ENCODE measurements around the gene GRHL1. TPM values are rescaled to one million over a fixed set of nuclear protein-coding genes. Genes with fewer than 3 reads are reported as not detected.
"Not testable (repeated sequence)": the region's sequence is repeated elsewhere in the genome, so short reads cannot be mapped to it uniquely, and the experiment has no call there.

GRHL1 gene, protein sequence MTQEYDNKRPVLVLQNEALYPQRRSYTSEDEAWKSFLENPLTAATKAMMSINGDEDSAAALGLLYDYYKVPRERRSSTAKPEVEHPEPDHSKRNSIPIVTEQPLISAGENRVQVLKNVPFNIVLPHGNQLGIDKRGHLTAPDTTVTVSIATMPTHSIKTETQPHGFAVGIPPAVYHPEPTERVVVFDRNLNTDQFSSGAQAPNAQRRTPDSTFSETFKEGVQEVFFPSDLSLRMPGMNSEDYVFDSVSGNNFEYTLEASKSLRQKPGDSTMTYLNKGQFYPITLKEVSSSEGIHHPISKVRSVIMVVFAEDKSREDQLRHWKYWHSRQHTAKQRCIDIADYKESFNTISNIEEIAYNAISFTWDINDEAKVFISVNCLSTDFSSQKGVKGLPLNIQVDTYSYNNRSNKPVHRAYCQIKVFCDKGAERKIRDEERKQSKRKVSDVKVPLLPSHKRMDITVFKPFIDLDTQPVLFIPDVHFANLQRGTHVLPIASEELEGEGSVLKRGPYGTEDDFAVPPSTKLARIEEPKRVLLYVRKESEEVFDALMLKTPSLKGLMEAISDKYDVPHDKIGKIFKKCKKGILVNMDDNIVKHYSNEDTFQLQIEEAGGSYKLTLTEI
- total RNA-seq (2014; rRNA removed; shearing (Covaris generic)), result 1.9 and 2.1 TPM in 2 replicates
- 2.3 and 3.3 TPM in 2 replicates for polyA plus RNA-seq (2015; cell fraction: cytosol; rRNA removed)
- polyA plus RNA-seq (2015; cell fraction: nucleus; rRNA removed), result 13.3 and 24.3 TPM in 2 replicates

DNA sequence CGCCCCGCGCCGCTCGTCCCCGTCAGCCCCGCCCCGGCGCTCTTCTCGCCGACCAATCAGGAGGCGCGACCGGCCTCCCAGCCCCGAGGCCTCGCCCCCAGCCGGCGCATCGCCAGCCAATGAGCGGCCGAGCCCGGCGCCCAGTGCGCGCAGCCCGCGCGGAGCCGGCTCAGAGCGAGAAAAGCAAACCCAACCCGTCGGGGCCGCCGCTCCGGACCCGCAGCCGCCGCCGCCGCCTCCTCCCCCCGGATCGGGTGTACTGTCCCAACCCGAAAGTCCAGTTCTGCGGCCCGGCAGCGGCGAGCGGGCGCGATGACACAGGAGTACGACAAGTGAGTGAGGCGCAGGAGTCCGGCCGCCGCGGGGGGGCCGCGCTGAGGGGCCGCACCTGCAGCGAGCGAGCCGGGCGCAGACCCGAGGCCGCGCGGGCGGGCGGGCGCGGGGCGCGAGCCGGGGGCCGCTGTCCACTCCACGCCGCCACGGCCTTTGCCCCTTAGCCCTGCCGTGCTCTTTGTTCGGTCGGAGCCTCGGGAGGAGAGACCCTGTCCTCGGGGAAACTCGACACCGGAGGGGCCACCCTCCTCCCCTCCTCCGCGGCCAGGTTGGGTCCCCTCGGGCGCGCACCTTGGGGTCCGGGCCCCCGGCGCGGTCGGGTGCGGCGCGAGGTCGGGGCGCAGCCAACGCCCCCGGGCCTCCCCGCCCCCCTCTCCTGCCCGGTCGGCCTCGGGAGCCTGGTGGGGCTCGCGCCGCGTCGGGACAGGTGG is at the start of gene GRHL1:
Gene GRHL1, plus strand, starts transcription at position 172 of the 764 bp plus-strand sequence. Its CDS starts 141 bp downstream, at position 313.
- in situ Hi-C loops (cut with HindIII; ENCODE audit: low pct_unique_long_range_greater_than_20kb, low sequenced_read_pairs), result loop anchor here (25.0 kb wide), 1 partner anchor 114 kb away; the partner anchor contains the start of gene TAF1B
- DNase-seq (ENCODE audit: low read depth, low spot score), result peak; percentile 94

DNA sequence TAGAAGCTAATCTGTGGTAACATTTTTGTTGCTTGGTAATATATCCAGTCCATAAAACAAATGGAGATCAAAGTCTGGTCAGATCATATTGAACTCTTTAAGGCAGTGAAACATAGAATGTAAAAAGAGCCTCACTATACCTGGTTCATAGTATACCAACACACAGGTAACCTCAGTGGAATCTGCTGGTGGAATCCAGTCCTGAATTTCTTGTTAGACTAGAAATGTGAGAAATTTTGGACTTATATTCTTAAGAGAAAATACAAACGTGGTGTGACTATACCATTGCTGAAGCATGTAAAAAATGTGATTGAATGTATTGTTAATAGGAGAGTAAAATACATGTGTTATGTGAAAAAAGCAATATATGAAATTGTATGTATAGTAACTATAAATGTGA is 46.1 kb upstream of the GRHL1 start:
- in situ Hi-C loops (cut with HindIII; ENCODE audit: low pct_unique_long_range_greater_than_20kb, low sequenced_read_pairs), result no loop called here
- no peak for DNase-seq (ENCODE audit: low read depth, low spot score)

DNA sequence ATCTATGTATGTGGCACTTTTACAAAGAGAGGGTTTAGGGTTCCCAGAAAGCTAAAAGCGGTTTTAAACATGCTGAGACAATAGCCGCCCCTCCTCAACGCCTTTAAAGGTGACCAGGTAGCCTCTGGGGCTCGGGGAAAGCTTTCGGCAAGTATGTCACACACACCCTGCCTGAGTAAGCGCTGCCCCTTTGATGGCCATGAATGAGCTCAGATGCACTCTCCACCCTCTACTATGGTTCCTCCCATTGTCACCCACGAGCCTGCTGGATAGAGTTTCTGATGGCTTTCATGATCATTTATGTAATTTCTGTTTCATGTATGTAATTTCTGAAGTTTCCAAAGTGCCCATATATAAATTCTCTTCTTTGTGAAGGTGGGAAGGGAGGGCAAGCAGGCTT is 44.1 kb upstream of the GRHL1 start:
- in situ Hi-C loops (cut with HindIII; ENCODE audit: low pct_unique_long_range_greater_than_20kb, low sequenced_read_pairs), result no loop called here
- no peak for DNase-seq (ENCODE audit: low read depth, low spot score)

DNA sequence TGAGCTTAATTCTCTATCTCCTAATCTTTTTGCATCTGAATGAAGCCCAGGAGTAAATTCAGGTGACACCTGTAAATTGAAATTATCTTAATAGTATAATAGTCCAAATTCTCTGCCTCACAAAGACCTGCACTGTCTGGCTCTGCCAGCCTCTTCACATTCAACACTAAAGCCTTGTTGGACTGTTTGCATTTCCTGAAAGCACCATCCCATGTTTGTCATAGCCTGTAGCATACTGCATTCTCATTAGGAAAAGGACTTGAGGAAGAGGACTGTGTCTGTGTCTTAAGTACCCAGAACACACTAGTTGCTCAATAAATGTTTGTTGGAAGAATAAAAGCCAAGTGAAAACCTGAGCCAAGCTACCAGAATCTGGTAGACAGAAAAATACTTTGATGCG is 42.9 kb upstream of the GRHL1 start:
- in situ Hi-C loops (cut with HindIII; ENCODE audit: low pct_unique_long_range_greater_than_20kb, low sequenced_read_pairs), result no loop called here
- DNase-seq (ENCODE audit: low read depth, low spot score), result peak; percentile 78

DNA sequence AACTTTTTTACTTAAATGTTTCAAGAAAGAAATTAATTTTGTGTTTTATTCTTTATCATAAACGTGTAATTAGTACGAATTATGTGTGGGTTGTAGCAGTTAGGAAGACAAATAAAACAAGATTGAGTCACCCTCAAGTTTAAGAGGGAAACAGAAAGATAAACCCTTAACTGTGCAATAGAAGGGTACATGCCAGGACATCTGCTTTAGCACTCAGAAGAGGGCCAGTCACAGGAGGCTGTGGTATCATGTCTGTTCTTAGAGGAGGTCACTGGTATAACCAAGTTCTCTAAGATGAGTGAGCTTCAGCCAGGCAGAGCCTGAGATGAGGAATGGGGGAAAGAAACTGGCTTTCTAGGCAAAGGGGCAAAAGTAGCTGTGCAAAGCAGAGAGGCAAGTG is 42.4 kb upstream of the GRHL1 start:
- in situ Hi-C loops (cut with HindIII; ENCODE audit: low pct_unique_long_range_greater_than_20kb, low sequenced_read_pairs), result no loop called here

DNA sequence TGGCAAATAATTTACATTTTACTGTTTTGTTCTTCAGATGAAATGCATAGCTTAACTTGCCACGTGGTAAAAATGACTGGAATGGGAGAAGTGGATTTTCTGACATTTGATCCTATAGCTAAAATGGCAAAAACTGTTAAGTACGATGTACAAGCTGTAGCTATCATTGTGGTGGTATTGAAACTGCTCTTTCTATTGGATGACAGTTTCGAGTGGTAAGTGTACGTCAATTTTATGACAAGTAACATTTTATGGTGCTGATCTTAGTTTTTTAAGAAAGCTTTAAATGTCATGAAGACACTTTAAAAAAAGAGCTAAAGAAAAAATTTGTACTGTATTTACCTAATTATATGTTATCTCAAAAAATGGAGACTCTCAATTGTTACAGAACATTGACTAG is 40.8 kb upstream of the GRHL1 start:
- in situ Hi-C loops (cut with HindIII; ENCODE audit: low pct_unique_long_range_greater_than_20kb, low sequenced_read_pairs), result no loop called here
- no peak for DNase-seq (ENCODE audit: low read depth, low spot score)

More for the DNA sequence above, 42.4 kb upstream of the GRHL1 start:
- no peak for DNase-seq (ENCODE audit: low read depth, low spot score)

DNA sequence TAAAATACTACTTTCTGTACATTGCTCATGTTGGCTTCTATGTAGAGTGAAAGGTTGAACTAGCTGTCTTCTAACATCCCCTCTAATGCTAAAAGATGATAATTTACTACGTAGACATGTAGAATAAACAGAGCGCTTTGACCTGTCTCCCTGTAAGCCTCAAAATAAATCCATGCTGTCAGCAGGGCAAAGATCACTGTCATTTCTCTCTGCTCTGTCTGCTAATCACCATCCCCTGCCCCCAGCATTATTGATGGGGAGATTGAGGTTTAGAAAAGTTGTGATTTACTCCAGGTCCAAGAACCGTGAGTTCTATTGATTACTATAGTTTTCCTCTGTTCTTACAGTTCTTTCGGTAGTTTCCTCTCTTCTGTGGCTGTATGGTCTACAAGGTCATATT is 39.0 kb upstream of the GRHL1 start:
- in situ Hi-C loops (cut with HindIII; ENCODE audit: low pct_unique_long_range_greater_than_20kb, low sequenced_read_pairs), result no loop called here
- DNase-seq (ENCODE audit: low read depth, low spot score), result no peak

DNA sequence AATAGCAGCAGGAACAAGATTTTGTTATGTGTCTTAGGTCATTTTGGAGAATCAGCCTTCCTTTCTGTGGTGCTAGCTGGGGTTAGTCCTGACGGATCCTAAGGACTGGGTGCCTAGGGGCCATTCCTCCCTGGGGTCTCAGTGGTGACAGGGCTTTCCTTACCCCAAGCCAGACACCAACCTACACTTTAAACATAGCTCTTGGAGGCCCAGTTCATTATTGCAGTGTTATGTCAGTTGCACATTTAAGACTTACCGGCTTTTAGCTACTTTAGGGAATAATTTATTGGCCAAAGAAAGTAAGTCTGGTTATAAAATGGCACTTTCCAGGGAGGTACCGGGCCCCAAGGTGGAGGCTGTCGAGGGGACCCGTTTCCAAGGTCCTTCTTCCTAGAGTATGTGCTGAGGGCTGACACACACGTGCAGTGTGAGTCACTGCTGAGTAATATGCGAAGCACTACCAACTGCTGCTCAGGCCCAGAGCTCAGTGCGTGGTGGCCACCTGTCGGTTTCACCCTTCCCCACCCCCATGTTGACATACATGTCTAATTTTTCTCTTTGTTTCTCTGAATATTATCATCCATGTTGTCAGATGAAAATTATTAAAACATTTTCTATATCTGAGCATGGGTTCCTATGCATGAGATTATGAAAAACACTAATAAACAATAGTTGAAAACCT is 37.0 kb upstream of the GRHL1 start:
- peak; percentile 71 for DNase-seq (ENCODE audit: low read depth, low spot score)

DNA sequence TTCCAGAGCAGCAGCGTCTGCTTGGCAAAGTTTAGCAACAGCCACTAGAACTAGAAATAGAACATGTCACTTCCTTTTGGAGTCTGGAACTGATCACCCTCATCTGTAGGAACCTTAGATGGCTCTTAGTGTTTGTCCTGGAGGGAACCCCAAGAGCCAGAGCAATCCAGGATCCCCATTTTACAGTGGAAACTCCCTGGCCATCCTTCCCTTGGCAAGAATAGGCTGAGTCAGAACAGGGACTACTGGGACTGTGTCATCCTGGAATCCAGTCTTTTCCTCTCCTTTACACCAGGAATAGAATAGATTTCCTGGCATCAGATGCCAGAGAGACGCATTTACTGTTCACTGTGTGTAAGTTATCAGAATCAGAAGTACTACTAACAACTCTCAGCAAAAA is 33.2 kb upstream of the GRHL1 start:
- in situ Hi-C loops (cut with HindIII; ENCODE audit: low pct_unique_long_range_greater_than_20kb, low sequenced_read_pairs), result no loop called here
- no peak for DNase-seq (ENCODE audit: low read depth, low spot score)

More for the DNA sequence above, 37.0 kb upstream of the GRHL1 start:
- in situ Hi-C loops (cut with HindIII; ENCODE audit: low pct_unique_long_range_greater_than_20kb, low sequenced_read_pairs), result no loop called here

DNA sequence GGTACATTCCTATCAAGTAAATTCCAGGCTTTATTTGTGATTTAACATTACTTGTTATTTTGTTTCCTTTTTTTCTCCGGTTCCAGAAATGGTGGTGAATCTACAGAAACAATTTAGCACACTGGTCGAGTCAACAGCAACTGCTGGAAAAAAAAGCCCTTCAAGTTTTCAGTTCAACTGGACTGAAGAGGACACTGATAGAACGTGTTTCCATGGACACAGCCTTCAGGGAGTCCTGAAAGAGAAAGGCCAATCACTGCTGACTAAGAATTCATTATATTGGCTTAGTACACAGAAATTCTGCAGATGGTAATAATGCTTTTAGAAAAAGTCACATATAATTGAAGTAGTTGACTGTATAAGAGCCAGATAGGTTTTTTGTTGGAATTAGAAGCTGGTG is 32.0 kb upstream of the GRHL1 start:
- in situ Hi-C loops (cut with HindIII; ENCODE audit: low pct_unique_long_range_greater_than_20kb, low sequenced_read_pairs), result no loop called here
- DNase-seq (ENCODE audit: low read depth, low spot score), result no peak

DNA sequence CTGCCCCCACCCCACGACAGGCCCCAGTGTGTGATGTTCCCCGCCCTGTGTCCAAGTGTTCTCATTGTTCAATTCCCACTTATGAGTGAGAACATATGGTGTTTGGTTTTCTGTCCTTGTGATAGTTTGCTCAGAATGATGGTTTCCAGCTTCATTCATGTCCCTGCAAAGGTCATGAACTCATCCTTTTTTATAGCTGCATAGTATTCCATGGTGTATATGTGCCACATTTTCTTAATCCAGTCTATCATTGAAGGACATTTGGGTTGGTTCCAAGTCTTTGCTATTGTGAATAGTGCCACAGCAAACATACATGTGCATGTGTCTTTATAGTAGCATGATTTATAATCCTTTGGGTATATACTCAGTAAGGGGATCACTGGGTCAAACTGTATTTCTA is 24.5 kb upstream of the GRHL1 start:
- DNase-seq (ENCODE audit: low read depth, low spot score); in situ Hi-C loops (cut with HindIII; ENCODE audit: low pct_unique_long_range_greater_than_20kb, low sequenced_read_pairs): not testable (repeated sequence)

DNA sequence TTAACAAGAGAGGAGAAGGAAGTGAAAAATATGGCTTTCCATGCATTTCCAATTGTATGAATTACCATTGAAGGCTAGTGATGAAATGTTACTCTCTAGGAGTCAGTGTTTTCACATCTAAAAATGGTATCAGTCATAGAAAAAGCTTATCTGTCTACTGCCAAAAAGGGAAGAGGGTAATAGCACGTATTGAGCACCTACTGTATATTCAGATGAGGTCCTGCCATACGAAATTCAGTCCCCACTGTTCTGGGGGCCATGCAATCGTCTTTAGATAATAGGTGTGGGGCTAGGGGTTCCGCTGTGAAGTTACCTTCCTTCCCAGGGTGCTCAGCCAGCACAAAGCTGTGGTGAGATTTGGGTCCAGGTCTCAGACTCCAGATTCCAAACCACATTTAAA is 14.2 kb upstream of the GRHL1 start:
- in situ Hi-C loops (cut with HindIII; ENCODE audit: low pct_unique_long_range_greater_than_20kb, low sequenced_read_pairs), result no loop called here
- no peak for DNase-seq (ENCODE audit: low read depth, low spot score)

DNA sequence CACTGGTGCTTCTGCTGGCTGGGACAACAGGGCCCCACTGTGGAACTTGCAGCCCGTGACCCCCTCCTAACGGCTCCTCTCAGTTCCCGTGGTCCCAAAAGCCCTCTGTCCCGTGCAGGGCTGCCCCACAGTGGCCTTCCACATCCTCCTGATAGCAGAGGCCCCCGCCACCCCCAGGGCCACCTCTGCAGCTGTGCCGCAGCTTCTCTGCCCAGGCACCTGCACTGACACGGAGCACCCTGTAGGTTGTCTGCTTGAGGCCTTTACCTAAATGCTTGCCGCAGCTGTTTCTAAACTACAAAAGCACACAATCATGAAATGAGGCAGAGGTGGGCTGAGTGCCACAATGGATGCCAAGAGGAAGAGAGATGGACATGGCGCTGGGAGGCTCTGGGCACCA is 13.5 kb upstream of the GRHL1 start:
- no peak for DNase-seq (ENCODE audit: low read depth, low spot score)
- in situ Hi-C loops (cut with HindIII; ENCODE audit: low pct_unique_long_range_greater_than_20kb, low sequenced_read_pairs), result no loop called here

DNA sequence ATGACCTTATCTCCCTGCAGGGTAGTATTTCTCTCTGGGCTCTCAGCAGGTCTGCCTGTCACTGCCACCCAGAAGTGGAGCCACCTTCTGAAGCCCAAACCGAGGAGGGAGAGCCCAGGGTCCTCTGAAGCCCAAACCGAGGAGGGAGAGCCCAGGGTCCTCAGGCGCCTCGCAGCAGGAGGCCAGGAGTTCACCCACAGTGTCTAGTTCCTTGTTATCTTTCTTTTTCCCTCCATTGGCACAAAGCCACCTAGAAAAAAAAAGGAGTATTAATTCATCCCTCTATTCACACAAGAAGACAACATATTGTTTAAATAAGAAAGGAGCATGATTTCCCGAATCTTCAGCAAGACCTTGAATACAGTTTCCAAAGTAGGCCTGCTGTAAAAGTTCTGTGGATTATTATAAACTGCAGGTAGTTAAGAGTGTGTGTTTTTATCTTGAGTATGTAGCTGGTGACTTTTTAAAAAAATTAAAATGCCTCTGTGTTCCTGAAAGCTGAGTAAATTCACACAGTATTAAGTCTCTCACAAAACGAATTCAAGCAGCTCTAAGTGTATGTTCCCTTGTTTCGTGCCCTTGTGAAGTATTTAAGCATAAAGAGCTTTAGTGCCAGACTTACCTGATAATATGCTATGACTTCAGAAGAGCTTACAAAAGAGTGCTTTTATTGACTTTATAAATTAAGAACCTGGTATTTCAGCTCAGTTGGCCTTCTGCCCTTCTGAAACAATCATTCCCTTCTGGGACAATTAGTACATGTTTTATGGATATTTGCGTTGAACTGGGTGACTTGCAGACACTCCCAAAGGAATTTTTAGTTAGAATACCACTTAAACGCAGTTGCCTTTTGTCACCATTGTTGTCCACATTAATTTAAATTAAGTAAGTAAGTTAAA is 11.7 kb upstream of the GRHL1 start:
- in situ Hi-C loops (cut with HindIII; ENCODE audit: low pct_unique_long_range_greater_than_20kb, low sequenced_read_pairs), result no loop called here
- no peak for DNase-seq (ENCODE audit: low read depth, low spot score)

DNA sequence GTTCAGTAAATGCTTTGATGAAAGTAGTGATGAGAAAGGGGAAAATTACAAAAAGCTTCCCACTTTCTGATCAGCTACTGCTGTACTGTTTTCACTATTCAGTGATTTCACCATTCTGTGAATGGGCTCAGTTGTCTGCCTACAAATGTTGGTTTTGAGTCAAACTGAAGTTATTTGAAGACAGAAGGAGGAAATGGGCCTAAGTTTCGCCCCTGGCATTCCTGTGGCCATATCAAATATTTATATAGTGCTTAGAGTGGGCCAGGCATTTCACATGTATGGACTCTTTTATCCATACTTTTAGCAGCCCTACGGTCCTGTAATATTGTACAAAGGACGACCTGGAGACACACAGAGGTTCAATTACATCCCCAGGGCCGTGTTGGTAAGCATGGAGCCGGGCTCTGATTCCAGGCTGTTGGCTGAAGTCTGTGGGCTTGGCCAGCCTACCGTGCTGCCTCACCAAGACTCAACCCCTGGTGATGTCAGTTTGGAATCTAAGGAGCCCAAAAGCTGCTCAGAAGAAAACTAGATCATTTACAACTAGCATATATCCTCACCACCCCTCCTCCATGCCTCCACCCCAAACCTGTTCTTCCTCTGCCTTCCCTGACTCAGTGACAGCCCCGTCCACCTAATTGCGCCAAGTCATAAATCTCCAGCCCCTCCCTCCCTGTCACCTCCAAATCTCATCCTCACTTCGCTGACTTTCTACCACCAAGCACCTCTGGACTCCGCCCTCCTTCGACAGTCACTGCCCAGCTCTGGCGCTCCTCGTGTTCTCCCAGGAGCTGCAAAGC is 10.1 kb upstream of the GRHL1 start:
- peak; percentile 78 for DNase-seq (ENCODE audit: low read depth, low spot score)
- in situ Hi-C loops (cut with HindIII; ENCODE audit: low pct_unique_long_range_greater_than_20kb, low sequenced_read_pairs), result no loop called here

DNA sequence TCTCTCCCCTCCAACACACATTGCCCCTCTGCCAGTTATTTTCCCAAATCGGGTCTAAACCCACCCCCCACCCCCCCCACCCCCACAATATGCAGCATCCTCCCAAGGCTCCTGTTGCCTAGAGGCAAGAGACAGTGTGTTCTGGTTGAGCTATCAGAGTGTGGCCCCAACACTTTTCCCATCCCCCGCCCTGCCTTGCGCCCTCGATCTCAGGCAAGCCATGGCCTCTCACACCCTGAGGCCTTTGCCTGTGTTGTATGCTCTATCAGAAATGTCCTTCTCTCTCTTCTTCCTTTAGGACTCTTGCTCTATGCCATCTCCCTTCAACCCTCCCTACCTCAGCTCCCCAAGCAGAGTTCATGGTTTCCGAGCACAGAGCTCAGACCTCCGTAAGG is 9.5 kb upstream of the GRHL1 start:
- in situ Hi-C loops (cut with HindIII; ENCODE audit: low pct_unique_long_range_greater_than_20kb, low sequenced_read_pairs), result no loop called here
- DNase-seq (ENCODE audit: low read depth, low spot score), result no peak

Measured in SK-MEL-5 (cell line).